GM19452 (cell line): ENCODE data around the gene ATF5.

Experiments
- ATAC-seq: cut with Tn5 transposase; IDR thresholded peaks from one replicate; pipeline ENCODE4 v1.9.1; 2021; ENCODE audit not compliant: unreplicated experiment

Gene ATF5

GRCh38 chr19:49894879-49895565, 34.0 kb upstream of the ATF5 start:
- ATAC-seq = no peak

GRCh38 chr19:49895566-49896297, 33.3 kb upstream of the ATF5 start:
- ATAC-seq = no peak

DNA sequence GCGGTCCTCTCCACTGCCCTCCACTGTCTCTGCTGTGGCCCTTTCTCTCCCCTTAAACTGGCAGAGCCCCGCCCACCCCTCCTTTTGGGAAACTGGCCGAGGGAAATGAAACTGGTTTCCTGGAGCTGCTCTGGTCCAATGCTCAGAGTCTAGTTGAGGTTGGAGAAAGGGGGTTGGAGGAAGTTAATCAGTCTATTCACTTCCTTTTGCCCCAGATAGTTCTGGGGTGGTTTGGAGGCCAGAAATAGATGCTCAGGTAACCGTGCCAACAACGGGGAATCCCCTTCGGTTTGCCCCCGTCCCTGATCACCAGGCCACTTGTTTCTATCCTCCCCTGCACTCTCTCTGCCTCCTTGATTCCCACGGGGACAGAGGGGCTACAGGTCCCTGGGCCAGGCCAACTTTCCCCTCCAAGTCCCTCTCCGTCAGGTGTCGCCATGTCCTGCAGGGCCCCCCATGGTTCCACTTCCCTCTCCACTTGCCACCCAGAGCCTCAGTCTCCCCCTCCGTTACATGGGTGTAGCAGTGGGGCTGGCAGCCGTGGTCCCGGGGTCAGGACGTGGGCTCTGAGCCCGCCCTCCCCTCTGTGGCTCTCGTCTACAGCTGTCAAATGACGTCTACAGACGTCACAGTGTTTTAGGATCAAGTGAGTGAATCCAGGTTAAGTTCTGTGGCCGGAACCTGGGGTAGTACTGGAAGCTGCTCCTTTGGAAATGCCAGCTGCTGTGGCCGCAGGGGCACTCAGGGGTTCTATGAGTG, 32.0 kb upstream of the ATF5 start, which contains the start of gene IL4I1:
Gene IL4I1, minus strand, starts transcription at position 25 of the 759 bp plus-strand sequence. CDS start 727 bp downstream, outside the sequence.
- peak; percentile 42 for ATAC-seq

DNA sequence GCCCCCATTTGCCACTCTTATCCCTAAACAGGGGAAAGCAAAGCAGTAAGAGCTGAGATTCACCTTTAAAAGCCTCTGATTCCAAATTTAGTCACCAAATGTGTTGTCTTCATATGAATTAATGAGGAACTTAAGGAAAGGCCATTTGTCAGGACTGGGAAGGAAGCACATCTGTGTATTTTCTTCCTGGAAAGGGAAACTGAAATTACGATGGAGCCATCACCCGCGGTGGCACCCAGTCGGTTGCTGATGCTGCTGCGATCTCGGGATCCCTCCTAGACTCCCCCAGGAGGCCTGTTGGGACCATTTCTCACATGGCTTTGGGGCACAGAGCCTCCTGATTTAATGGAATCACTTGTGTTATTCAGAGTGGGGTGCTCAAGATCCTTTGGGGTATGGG, 24.9 kb upstream of the ATF5 start:
- ATAC-seq = no peak

DNA sequence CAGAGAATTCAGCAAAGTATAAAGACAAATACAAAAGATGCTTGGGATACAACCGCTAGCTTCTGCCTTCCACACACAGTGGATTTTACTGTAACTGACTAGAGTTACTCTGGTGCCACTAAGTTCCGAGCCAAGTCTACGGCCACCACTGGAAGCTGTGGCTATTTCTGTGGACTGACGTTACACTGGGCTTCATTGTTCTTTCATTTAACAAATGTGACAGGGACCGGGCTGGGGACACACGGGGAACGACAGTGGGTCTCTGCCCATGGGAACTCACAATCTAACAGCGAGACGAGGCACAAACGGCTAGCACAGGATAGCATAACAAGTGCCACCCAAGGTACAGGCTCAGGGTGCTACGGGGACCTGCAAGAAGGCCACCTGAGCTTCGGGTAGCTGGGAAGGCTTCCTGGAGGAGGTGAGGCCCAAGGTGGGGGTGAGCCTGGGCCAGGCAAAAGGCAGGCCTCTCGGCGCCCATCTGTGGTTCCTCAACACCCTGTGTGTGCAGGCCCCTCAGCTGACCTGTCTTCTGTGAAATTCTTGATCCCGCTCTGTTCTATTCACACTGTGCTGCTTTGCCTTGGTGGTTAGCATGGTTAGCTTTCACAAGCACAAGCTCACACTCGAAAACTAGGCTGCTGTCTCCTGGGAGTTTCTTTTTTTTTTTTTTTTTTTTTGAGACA, 22.0 kb upstream of the ATF5 start:
- ATAC-seq = no peak

GRCh38 chr19:49907745-49908446, 21.1 kb upstream of the ATF5 start:
- no peak for ATAC-seq

DNA sequence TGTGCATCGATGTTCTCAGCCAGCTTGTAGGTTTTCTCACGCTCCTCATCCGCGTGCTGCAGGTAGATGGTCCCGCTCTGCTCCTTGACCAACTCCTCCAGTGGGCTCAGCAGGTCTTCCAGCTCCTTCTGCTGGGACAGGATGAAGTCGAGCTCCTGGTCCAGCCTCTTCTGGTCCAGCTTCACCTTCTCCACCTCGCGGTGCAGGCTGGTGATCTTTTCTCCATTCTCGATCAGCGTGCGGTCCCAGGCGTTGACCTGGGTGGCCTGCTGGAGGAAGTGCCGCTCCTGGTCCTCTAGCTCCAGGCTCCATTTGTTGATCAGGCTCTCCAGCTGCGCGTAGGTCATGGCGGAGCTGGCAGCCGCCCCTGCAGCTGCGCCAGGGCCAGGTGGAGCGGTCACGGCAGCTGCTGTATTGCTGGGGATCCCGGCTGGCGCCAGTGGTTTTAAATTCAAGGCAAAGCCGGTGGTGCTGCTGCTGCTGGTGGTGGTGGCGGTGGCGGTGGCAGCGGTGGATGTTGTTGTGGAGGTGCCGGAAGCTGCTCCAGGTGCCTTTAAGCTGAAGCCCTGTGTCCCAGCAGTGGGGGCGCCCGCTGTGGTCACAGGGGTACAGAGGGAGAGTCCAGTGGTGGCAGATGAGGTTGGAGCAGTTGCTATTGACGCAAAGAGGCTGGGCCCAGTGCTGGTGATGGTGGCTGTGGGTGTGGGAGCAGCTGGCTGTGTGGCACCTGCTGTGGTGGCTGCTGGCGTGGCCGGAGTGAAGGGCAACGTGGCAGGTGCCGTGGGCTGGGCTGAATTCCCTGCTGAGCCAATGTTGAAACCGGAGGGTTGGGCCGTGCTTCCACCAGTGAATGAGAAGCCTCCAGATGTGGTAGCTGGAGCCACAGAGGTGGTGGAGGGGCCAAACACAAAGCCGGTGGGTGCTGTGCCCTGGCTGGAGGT, 20.3 kb upstream of the ATF5 start:
- ATAC-seq = no peak

DNA sequence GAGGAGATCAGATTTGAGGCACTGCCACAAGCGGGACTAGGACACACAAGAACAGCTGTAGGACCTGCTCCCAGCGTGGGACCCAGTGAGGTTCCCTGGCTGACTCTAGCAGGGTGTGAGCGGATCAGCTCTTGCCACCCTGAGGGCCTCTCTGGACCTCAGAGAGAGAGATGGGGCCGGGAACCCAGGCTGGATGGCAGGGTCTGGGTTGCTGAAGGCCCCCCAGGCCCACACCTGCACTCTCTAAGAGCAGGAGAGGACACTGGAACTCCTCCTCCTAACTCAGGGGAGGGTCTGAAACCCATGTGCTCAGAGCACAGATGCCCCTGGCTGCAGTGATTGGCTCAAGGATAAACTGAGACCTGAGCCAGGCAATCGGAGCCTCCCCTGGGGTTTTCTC, 18.8 kb upstream of the ATF5 start:
- ATAC-seq = no peak

- ATAC-seq = no peak
Observed at GRCh38 chr19:49911381-49912145, 17.4 kb upstream of the ATF5 start.

- no peak for ATAC-seq
Observed at GRCh38 chr19:49912965-49913685, 15.9 kb upstream of the ATF5 start.

DNA sequence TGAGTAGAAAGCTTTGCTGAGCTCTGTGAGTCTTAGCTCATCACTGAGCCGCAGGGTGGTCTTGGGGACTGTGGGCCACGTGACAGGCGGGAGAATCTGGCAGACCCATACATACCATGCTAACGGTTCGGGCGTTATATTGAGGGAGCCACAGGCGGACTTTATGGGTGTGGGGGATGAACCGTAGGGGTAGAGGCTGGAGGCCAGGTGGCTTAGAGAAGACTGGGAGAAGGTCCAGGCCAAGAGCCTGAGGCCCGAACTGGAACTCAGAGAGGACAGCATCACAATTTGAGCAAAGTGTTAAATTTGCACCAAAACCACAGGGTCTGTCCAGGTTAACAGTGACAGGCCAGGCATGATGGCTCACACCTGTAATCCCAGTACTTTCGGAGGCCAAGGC, 15.3 kb upstream of the ATF5 start:
- no peak for ATAC-seq

GRCh38 chr19:49915271-49915670, 13.7 kb upstream of the ATF5 start:
- ATAC-seq = no peak

- ATAC-seq = no peak
Observed at GRCh38 chr19:49916839-49917733, 11.9 kb upstream of the ATF5 start.

GRCh38 chr19:49918089-49918488, 10.9 kb upstream of the ATF5 start:
- ATAC-seq = no peak

DNA sequence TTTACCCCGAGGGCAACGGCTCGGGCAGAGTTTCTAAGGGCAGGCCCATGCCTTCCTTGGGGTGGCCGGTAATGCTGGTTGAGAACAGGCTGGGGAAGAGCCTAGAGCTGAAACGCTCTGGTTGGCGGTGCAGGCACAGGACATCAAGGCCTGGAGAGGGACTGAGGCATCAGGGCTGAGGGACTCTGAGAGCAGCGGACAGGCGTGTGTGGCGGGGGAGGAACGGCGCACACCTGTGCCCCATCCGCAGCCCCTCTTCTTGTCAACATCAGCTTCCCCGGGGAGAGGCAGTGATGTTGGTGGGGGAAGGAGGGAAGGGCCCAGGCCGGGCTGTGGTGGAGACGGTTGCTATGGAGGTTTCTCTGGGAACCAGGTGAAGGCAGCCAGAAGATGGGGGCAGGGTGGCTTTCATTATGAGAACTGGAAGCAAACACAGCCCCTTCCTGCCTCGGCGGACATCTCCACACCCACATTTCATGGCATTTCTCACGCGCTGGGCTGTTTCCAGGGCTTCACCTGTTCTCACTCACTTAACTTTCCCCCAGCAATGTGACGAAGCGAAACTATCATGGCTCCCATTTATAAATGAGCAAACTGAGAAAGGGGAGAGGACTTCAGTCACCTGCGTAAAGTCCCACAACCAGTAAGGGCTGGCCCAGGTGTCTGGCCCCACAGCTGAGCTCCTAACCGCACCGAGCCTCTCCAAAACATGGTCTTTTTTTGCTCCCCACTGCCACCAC, 8.2 kb upstream of the ATF5 start:
- no peak for ATAC-seq
